ENCODE results near the gene ISG15. TPM values are rescaled to one million over a fixed set of nuclear protein-coding genes. Genes with fewer than 3 reads are reported as not detected.
"Not testable (repeated sequence)": the region's sequence is repeated elsewhere in the genome, so short reads cannot be mapped to it uniquely, and the experiment has no call there.

Gene ISG15
- total RNA-seq, 1 donor, result 90.5 TPM

DNA sequence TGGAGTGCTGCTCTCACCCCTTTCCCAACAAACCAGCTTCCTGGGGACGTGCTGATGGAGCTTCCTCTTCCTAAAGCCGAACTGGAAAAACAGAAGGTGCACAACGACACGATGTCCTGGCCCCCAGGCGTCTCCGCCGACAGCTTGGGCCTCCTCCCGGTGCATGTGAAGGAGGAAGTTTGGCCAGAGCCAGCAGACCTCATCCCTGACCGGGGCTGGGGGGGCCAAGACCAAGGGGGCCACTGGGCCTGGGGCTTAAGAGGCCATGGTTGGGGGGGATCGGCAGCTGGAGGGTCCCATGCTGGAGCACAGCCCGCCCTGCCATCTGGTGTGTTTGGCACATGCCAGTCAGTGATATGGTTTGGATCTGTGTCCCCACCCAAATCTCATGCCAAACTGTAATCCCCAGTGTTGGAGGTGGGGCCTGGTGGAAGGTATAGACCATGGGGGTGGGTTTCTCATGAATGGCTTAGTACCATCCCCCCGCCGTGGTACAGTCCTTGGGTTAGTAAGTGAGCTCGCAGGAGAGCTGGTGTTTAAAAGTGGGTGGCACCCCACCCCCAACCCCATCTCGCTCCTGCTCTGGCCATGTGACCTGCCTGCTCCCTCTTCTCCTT is 19.8 kb upstream of the ISG15 start:
- Histone ChIP-seq H3K4me3 (ENCODE audit: insufficient read depth, low read length) (no peak overlapping the region), H3K27ac (ENCODE audit: low read depth, low read length) (no peak overlapping the region), H4K20me1 (ENCODE audit: insufficient read depth, low read length) (no peaks in the 10 kb centered on the region), H2AFZ (ENCODE audit: low read length) (no peak overlapping the region), H3K9me3 (ENCODE audit: low read depth, low read length) (no peaks in the 10 kb centered on the region), H3K36me3 (ENCODE audit: insufficient read depth, low read length) (no peaks in the 10 kb centered on the region), H3K27me3 (ENCODE audit: insufficient read depth, low read length) (peaks cover 18% of the 10 kb centered on the region), H3K79me2 (ENCODE audit: insufficient read depth, low read length) (no peaks in the 10 kb centered on the region), H3K4me1 (ENCODE audit: insufficient read depth, low read length) (no peaks in the 10 kb centered on the region), H3K4me2 (ENCODE audit: insufficient read depth, low read length) (no peak overlapping the region)
- no peak for TF ChIP-seq CTCF (IDR thresholded peaks at IDR 0.05; ENCODE audit: extremely low read depth, low read depth, low read length)
- peak; percentile 46 for DNase-seq (ENCODE audit: insufficient read length, low spot score, missing footprints)

GRCh38 chr1:994546-994945 is 18.8 kb upstream of the ISG15 start:
- H3K36me3 ChIP-seq (ENCODE audit: insufficient read depth, low read length); H3K79me2 ChIP-seq (ENCODE audit: insufficient read depth, low read length); H3K4me2 ChIP-seq (ENCODE audit: insufficient read depth, low read length); H3K4me1 ChIP-seq (ENCODE audit: insufficient read depth, low read length); H3K27ac ChIP-seq (ENCODE audit: low read depth, low read length); H2AFZ ChIP-seq (ENCODE audit: low read length); H3K9me3 ChIP-seq (ENCODE audit: low read depth, low read length); H4K20me1 ChIP-seq (ENCODE audit: insufficient read depth, low read length); H3K4me3 ChIP-seq (ENCODE audit: insufficient read depth, low read length): not testable (repeated sequence)
- peaks cover 25% of the 10 kb centered on the region for H3K27me3 ChIP-seq (ENCODE audit: insufficient read depth, low read length)
- peak; percentile 48 for DNase-seq (ENCODE audit: insufficient read length, low spot score, missing footprints)

DNA sequence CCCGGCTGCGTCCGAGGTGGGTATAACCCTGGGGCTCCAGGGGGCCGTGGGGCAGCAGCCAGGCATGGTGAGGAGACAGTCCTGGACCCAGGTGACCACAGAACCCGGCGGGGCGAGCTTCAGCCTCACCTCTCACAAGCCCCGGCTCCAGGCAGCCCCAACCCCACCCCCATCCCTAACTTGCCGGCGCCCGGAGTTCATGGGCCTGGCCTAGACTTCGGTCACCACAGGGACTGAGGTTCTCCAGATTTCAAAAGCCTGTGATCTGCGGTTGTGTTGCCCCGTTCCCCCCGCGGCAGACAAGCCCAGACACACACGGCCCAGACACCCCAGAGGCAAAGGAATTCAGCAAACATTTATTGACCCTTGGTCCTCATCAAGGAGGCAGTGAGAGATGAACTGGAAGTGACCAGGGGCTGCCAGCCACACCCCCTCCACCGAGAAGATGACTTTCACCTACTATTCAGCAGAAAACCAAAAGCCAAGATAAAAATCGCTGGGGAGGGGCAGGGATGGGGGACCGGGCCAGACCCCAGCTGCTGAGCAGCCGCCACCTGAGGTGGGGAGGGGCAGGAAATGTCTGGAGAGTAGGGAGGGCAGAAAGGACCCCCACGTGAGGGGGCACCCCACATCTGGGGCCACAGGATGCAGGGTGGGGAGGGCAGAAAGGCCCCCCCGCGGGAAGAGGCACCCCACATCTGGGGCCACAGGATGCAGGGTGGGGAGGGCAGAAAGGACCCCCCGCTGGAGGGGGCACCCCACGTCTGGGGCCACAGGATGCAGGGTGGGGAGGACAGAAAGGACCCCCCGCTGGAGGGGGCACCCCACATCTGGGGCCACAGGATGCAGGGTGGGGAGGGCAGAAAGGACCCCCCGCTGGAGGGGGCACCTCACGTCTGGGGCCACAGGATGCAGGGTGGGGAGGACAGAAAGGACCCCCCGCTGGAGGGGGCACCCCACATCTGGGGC is 17.3 kb upstream of the ISG15 start:
- no peaks in the 10 kb centered on the region for H3K79me2 ChIP-seq (ENCODE audit: insufficient read depth, low read length)
- H3K4me2 ChIP-seq (ENCODE audit: insufficient read depth, low read length), result no peak overlapping the region
- no peak overlapping the region for H2AFZ ChIP-seq (ENCODE audit: low read length)
- H3K4me3 ChIP-seq (ENCODE audit: insufficient read depth, low read length), result no peak overlapping the region
- H3K27ac ChIP-seq (ENCODE audit: low read depth, low read length), result no peak overlapping the region
- H4K20me1 ChIP-seq (ENCODE audit: insufficient read depth, low read length), result no peaks in the 10 kb centered on the region
- peak; percentile 79 for DNase-seq (ENCODE audit: insufficient read length, low spot score, missing footprints)
- H3K36me3 ChIP-seq (ENCODE audit: insufficient read depth, low read length), result no peaks in the 10 kb centered on the region
- no peak for TF ChIP-seq CTCF (IDR thresholded peaks at IDR 0.05; ENCODE audit: extremely low read depth, low read depth, low read length)
- H3K27me3 ChIP-seq (ENCODE audit: insufficient read depth, low read length), result peaks cover 37% of the 10 kb centered on the region
- H3K4me1 ChIP-seq (ENCODE audit: insufficient read depth, low read length), result peaks cover 2% of the 10 kb centered on the region
- H3K9me3 ChIP-seq (ENCODE audit: low read depth, low read length), result no peaks in the 10 kb centered on the region

DNA sequence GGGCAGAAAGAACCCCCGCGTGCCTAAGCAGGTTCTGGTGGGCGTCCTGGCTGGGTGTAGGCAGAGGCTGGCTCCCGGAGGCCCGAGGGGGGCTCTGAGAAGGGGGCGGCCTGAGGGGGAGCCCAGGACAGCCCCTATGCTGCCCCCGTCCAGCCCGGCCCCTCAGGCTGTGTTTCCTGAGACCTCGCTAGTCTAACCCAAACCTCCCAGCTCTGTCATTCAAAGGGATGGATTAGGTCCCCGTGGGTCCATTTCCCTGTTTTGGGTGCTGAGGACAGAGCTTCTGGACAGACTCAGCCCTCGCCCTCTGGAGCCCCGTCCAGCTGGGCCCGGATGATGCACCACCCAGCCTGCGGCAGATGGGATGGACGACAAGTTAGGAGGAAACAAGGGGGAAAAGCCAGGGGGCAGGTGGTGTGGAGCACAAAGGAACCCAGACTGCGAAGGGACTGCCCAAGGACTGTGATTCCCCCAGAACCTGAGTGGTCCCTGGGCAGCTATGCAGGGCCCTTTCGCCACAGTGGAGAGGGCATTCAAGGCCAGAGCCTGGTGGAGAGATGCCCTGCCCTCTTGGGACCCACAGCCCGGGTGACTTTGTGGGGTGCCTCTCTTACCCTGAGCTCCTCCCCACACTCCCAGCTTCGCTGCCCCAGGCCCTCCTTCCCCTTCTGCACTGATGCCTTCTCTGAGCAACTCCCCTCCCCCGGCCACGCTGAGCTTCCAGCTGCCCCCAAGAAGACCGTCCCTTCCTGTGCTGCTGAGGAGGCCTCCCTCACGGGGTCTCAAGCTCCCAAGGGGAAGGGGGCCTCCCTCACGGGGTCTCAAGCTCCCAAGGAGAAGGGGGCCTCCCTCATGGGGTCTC is 16.2 kb upstream of the ISG15 start:
- no peak overlapping the region for H3K4me2 ChIP-seq (ENCODE audit: insufficient read depth, low read length)
- H4K20me1 ChIP-seq (ENCODE audit: insufficient read depth, low read length), result no peaks in the 10 kb centered on the region
- no peak overlapping the region for H3K27ac ChIP-seq (ENCODE audit: low read depth, low read length)
- H3K36me3 ChIP-seq (ENCODE audit: insufficient read depth, low read length), result no peaks in the 10 kb centered on the region
- peak; percentile 83 for DNase-seq (ENCODE audit: insufficient read length, low spot score, missing footprints)
- H3K9me3 ChIP-seq (ENCODE audit: low read depth, low read length), result no peaks in the 10 kb centered on the region
- no peaks in the 10 kb centered on the region for H3K79me2 ChIP-seq (ENCODE audit: insufficient read depth, low read length)
- peaks cover 46% of the 10 kb centered on the region for H3K27me3 ChIP-seq (ENCODE audit: insufficient read depth, low read length)
- no peak overlapping the region for H3K4me3 ChIP-seq (ENCODE audit: insufficient read depth, low read length)
- no peak overlapping the region for H2AFZ ChIP-seq (ENCODE audit: low read length)
- H3K4me1 ChIP-seq (ENCODE audit: insufficient read depth, low read length), result peaks cover 4% of the 10 kb centered on the region
- no peak for TF ChIP-seq CTCF (IDR thresholded peaks at IDR 0.05; ENCODE audit: extremely low read depth, low read depth, low read length)
